WERI-Rb-1 (cell line): ENCODE results near the gene TTC28.
"Not testable (repeated sequence)": the region's sequence is repeated elsewhere in the genome, so short reads cannot be mapped to it uniquely, and the experiment has no call there.

Experiments
- DNase-seq: peaks from one replicate; pipeline ENCODE4 v3.0.0-alpha.2; 2020
- H3K27ac ChIP-seq: fragments of 250-450 bp; sonication (Bioruptor Pico); 2 replicates; pipeline ENCODE4 v1.5.1; 2020; ENCODE audit warnings: mild to moderate bottlenecking, moderate library complexity
- H3K27me3 ChIP-seq: fragments of 250-450 bp; sonication (Bioruptor Pico); 2 replicates; pipeline ENCODE4 v1.5.1; 2021; ENCODE audit warnings: mild to moderate bottlenecking, low read depth, moderate library complexity; ENCODE audit not compliant: insufficient read depth, severe bottlenecking
- H3K36me3 ChIP-seq: fragments of 250-450 bp; sonication (Bioruptor Pico); 2 replicates; pipeline ENCODE4 v1.5.1; 2020; ENCODE audit warnings: mild to moderate bottlenecking, moderate library complexity
- H3K4me3 ChIP-seq: 2 replicates; pipeline ENCODE4 v1.5.1; 2011; ENCODE audit warnings: low read depth, mild to moderate bottlenecking, control low read depth, low read length
- H3K9me3 ChIP-seq: fragments of 250-450 bp; sonication (Bioruptor Pico); 2 replicates; pipeline ENCODE4 v1.5.1; 2021; ENCODE audit warnings: mild to moderate bottlenecking, moderate library complexity; ENCODE audit not compliant: severe bottlenecking
- CTCF ChIP-seq: IDR thresholded peaks from 2 replicates; pipeline ENCODE4 v1.5.1; 2011; ENCODE audit warnings: low read depth, mild to moderate bottlenecking, control low read depth, inconsistent platforms, low read length

TTC28 gene

GRCh38 chr22:28706845-28707244 is 27.2 kb upstream of the TTC28 start:
- H3K36me3 ChIP-seq = peaks cover 39% of the 10 kb centered on the region
- no peaks in the 10 kb centered on the region for H3K9me3 ChIP-seq
- no peak overlapping the region for H3K27ac ChIP-seq
- H3K27me3 ChIP-seq = no peaks in the 10 kb centered on the region
- DNase-seq = no peak
- H3K4me3 ChIP-seq = no peak overlapping the region
- no peak for TF ChIP-seq CTCF

GRCh38 chr22:28703436-28703835 is 23.8 kb upstream of the TTC28 start:
- H3K27ac ChIP-seq = no peak overlapping the region
- H3K27me3 ChIP-seq = no peaks in the 10 kb centered on the region
- no peak for TF ChIP-seq CTCF
- H3K9me3 ChIP-seq = no peaks in the 10 kb centered on the region
- DNase-seq = no peak
- peaks cover 18% of the 10 kb centered on the region for H3K36me3 ChIP-seq
- no peak overlapping the region for H3K4me3 ChIP-seq

- peaks cover 15% of the 10 kb centered on the region for H3K36me3 ChIP-seq
- no peaks in the 10 kb centered on the region for H3K9me3 ChIP-seq
- H3K27ac ChIP-seq = no peak overlapping the region
- TF ChIP-seq CTCF = no peak
- no peaks in the 10 kb centered on the region for H3K27me3 ChIP-seq
- no peak overlapping the region for H3K4me3 ChIP-seq
- no peak for DNase-seq
Observed at GRCh38 chr22:28702891-28703290, 23.3 kb upstream of the TTC28 start.

GRCh38 chr22:28693041-28693760 is 13.6 kb upstream of the TTC28 start:
- H3K27ac ChIP-seq, H3K27me3 ChIP-seq, DNase-seq, H3K4me3 ChIP-seq, H3K9me3 ChIP-seq, H3K36me3 ChIP-seq: not testable (repeated sequence)

GRCh38 chr22:28689796-28690195 is 10.2 kb upstream of the TTC28 start:
- not testable (repeated sequence) for H3K27ac ChIP-seq, H3K36me3 ChIP-seq, H3K9me3 ChIP-seq, H3K27me3 ChIP-seq, DNase-seq, H3K4me3 ChIP-seq

- H3K36me3 ChIP-seq, DNase-seq, H3K9me3 ChIP-seq, H3K4me3 ChIP-seq, H3K27me3 ChIP-seq, H3K27ac ChIP-seq: not testable (repeated sequence)
Observed at GRCh38 chr22:28682966-28683365, 3.3 kb upstream of the TTC28 start.

GRCh38 chr22:28680813-28681490 is 1.3 kb upstream of the TTC28 start:
- DNase-seq, H3K9me3 ChIP-seq, H3K36me3 ChIP-seq, H3K27me3 ChIP-seq, H3K4me3 ChIP-seq, H3K27ac ChIP-seq: not testable (repeated sequence)

- peak overlapping the region; percentile 70 for H3K27ac ChIP-seq
- not testable (repeated sequence) for H3K9me3 ChIP-seq, H3K36me3 ChIP-seq, H3K27me3 ChIP-seq
- peak overlapping the region; percentile 79 for H3K4me3 ChIP-seq
- DNase-seq = peak; percentile 23
Observed at GRCh38 chr22:28678778-28679610, 646 bp downstream of the TTC28 start.

- not testable (repeated sequence) for H3K27ac ChIP-seq, H3K36me3 ChIP-seq, H3K27me3 ChIP-seq, DNase-seq, H3K9me3 ChIP-seq, H3K4me3 ChIP-seq
Observed at GRCh38 chr22:28678170-28678569, 1.5 kb downstream of the TTC28 start.
